Mucosa of rectum (tissue), 2 donors: ENCODE data around the gene CCR9.
A peak's percentile ranks its signal among the peaks of the same experiment; 100 is the strongest.

ENCODE experiments used
- H3K27ac ChIP-seq, 2 donors: one replicate each; pipeline ENCODE4 v1.7.0; 2013; ENCODE audit warnings: inconsistent platforms in 2 of 2, low read depth in 2 of 2, low read length in 2 of 2
- H3K27me3 ChIP-seq, 2 donors: one replicate each; pipeline ENCODE4 v1.7.0; 2013; ENCODE audit warnings: low read length in 2 of 2; ENCODE audit not compliant: control insufficient read depth in 2 of 2, insufficient read depth in 2 of 2
- H3K36me3 ChIP-seq, 2 donors: one replicate each; pipeline ENCODE4 v1.7.0; 2013; ENCODE audit warnings: low read length in 2 of 2; ENCODE audit not compliant: control insufficient read depth in 2 of 2, insufficient read depth in 2 of 2
- H3K4me1 ChIP-seq, 2 donors: one replicate each; pipeline ENCODE4 v1.7.0; 2013; ENCODE audit warnings: low read length in 2 of 2, mild to moderate bottlenecking in 1 of 2; ENCODE audit not compliant: control insufficient read depth in 2 of 2, insufficient read depth in 2 of 2
- H3K4me3 ChIP-seq, 2 donors: one replicate each; pipeline ENCODE4 v1.7.0; 2013; ENCODE audit warnings: low read length in 2 of 2
- H3K9ac ChIP-seq, 2 donors: one replicate each; pipeline ENCODE4 v1.7.0; 2013; ENCODE audit warnings: low read length in 2 of 2, low read depth in 1 of 2, mild to moderate bottlenecking in 1 of 2
- H3K9me3 ChIP-seq, 2 donors: one replicate each; pipeline ENCODE4 v1.7.0; 2013; ENCODE audit warnings: low read length in 2 of 2; ENCODE audit not compliant: control insufficient read depth in 2 of 2
- donor health status: healthy.
- donor health status: Normal muscosa, but diverticular disease.

Gene CCR9

GRCh38 chr3:45943207-45943846 is 57.0 kb downstream of the CCR9 start, which contains the start of gene CXCR6:
TSS of gene CXCR6 (plus strand) at chr3:45943464. CDS start at chr3:45946482, 3,018 bp downstream.
- peaks cover 6 to 7% of the 10 kb centered on the region in 2 donors for H3K4me1 ChIP-seq
- peak within 1 kb of the TSS in 1 of 2 donors; percentile 6 for H3K27ac ChIP-seq
- no peak within 1 kb of the TSS for H3K9ac ChIP-seq
- H3K27me3 ChIP-seq, result no peaks in the 10 kb centered on the region
- H3K36me3 ChIP-seq, result peaks cover 17 to 19% of the 10 kb centered on the region in 2 donors
- H3K9me3 ChIP-seq, result no peaks in the 10 kb centered on the region
- H3K4me3 ChIP-seq, result peak within 1 kb of the TSS in 1 of 2 donors; percentile 17

- H3K9me3 ChIP-seq, result no peaks in the 10 kb centered on the region
- H3K4me1 ChIP-seq, result peaks cover 5 to 11% of the 10 kb centered on the region in 2 donors
- H3K4me3 ChIP-seq, result no peak overlapping the region
- H3K36me3 ChIP-seq, result peaks cover 34% of the 10 kb centered on the region in 2 donors
- H3K27ac ChIP-seq, result peak overlapping the region in 1 of 2 donors; percentile 20
- no peak overlapping the region for H3K9ac ChIP-seq
- no peaks in the 10 kb centered on the region for H3K27me3 ChIP-seq
Measured at GRCh38 chr3:45944830-45945620, 58.7 kb downstream of the CCR9 start.

- Histone ChIP-seq H3K4me1 (peaks cover 5 to 11% of the 10 kb centered on the region in 2 donors), H3K36me3 (peaks cover 43 to 46% of the 10 kb centered on the region in 2 donors), H3K9ac (no peak overlapping the region), H3K27ac (peak overlapping the region; percentile 23 to 24), H3K4me3 (no peak overlapping the region), H3K9me3 (no peaks in the 10 kb centered on the region), H3K27me3 (no peaks in the 10 kb centered on the region)
Measured at GRCh38 chr3:45946307-45946706, 60.0 kb downstream of the CCR9 start.

GRCh38 chr3:45946875-45947274 is 60.5 kb downstream of the CCR9 start:
- Histone ChIP-seq H3K9ac (no peak overlapping the region), H3K4me1 (peaks cover 5 to 11% of the 10 kb centered on the region in 2 donors), H3K27ac (peak overlapping the region in 1 of 2 donors; percentile 23), H3K9me3 (no peaks in the 10 kb centered on the region), H3K36me3 (peaks cover 48 to 52% of the 10 kb centered on the region in 2 donors), H3K27me3 (no peaks in the 10 kb centered on the region), H3K4me3 (no peak overlapping the region)

- no peaks in the 10 kb centered on the region for H3K27me3 ChIP-seq
- no peak overlapping the region for H3K27ac ChIP-seq
- H3K9ac ChIP-seq, result no peak overlapping the region
- peaks cover 3 to 11% of the 10 kb centered on the region in 2 donors for H3K4me1 ChIP-seq
- no peaks in the 10 kb centered on the region for H3K9me3 ChIP-seq
- H3K36me3 ChIP-seq, result peaks cover 51 to 56% of the 10 kb centered on the region in 2 donors
- H3K4me3 ChIP-seq, result no peak overlapping the region
Measured at GRCh38 chr3:45947361-45947760, 61.0 kb downstream of the CCR9 start.

GRCh38 chr3:45948311-45948781 is 62.0 kb downstream of the CCR9 start:
- H3K27me3 ChIP-seq, result no peaks in the 10 kb centered on the region
- H3K9me3 ChIP-seq, result no peaks in the 10 kb centered on the region
- H3K9ac ChIP-seq, result no peak overlapping the region
- no peak overlapping the region for H3K27ac ChIP-seq
- H3K4me1 ChIP-seq, result peaks cover 2 to 9% of the 10 kb centered on the region in 2 donors
- H3K4me3 ChIP-seq, result no peak overlapping the region
- peaks cover 60 to 66% of the 10 kb centered on the region in 2 donors for H3K36me3 ChIP-seq

GRCh38 chr3:45948881-45949280 is 62.5 kb downstream of the CCR9 start:
- Histone ChIP-seq H3K9me3 (no peaks in the 10 kb centered on the region), H3K27me3 (no peaks in the 10 kb centered on the region), H3K36me3 (peaks cover 65 to 71% of the 10 kb centered on the region in 2 donors), H3K27ac (no peak overlapping the region), H3K4me1 (peaks cover 2 to 9% of the 10 kb centered on the region in 2 donors), H3K9ac (no peak overlapping the region), H3K4me3 (no peak overlapping the region)

GRCh38 chr3:45949432-45949831 is 63.1 kb downstream of the CCR9 start:
- no peaks in the 10 kb centered on the region for H3K9me3 ChIP-seq
- H3K4me1 ChIP-seq, result peaks cover 2 to 9% of the 10 kb centered on the region in 2 donors
- H3K4me3 ChIP-seq, result no peak overlapping the region
- no peaks in the 10 kb centered on the region for H3K27me3 ChIP-seq
- H3K36me3 ChIP-seq, result peaks cover 71 to 77% of the 10 kb centered on the region in 2 donors
- peak overlapping the region in 1 of 2 donors; percentile 32 for H3K27ac ChIP-seq
- H3K9ac ChIP-seq, result no peak overlapping the region

- peaks cover 2 to 9% of the 10 kb centered on the region in 2 donors for H3K4me1 ChIP-seq
- H3K9ac ChIP-seq, result no peak overlapping the region
- no peaks in the 10 kb centered on the region for H3K27me3 ChIP-seq
- H3K27ac ChIP-seq, result peak overlapping the region; percentile 24 to 32
- H3K36me3 ChIP-seq, result peaks cover 78 to 84% of the 10 kb centered on the region in 2 donors
- H3K9me3 ChIP-seq, result no peaks in the 10 kb centered on the region
- H3K4me3 ChIP-seq, result no peak overlapping the region
Measured at GRCh38 chr3:45950131-45950530, 63.8 kb downstream of the CCR9 start.
